Activated T-cell treated with anti-CD3 and anti-CD28 coated beads, Interleukin-2, amount 50 U/mL, for 1 hour (primary cell): ENCODE data around the gene NF1.

Experiments
- DNase-seq: peaks from one replicate; pipeline ENCODE4 v3.0.0-alpha.2; 2020

Gene NF1

DNA sequence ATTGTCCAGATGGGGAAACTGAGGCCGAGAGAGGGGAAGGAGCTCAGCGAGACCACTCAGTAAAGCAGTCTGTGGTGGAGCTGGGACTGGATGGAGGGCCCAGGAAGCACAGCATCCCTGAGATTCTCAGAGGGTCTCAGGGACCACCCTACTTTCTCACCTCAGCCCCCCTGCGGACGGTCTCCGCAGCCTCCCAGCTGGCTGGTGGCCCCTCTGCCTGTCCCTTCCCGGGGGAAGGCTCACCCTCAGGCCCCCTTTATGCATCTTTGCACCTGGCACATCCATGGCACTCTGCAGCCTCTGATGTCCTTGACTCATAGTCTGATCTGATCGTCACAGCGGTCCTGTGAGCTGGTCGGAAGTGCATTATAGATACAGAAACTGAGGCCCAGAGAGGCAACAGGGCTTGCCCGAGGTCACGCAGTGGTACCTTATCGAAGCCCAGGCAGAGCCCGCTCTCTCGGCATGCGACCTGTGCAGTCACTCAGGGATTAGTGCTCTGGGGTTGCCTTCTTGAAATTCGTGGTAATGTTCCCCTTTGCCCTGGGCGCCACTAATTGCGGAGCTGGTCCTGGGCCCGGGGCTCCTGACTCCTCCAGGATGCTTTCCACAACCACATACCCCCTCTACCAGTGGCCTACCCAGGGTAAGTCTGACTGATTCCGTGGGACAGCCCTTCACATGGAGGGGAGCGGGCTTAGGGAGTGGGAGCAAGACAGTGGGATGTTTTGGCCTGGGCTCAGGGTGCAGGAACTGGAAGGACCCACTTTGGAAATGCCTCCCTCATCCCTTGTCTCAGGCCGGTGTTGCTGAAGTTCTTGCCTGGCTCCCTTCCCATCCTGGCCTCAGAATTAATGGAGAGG lies 321.1 kb downstream of the NF1 start:
- no peak for DNase-seq

DNA sequence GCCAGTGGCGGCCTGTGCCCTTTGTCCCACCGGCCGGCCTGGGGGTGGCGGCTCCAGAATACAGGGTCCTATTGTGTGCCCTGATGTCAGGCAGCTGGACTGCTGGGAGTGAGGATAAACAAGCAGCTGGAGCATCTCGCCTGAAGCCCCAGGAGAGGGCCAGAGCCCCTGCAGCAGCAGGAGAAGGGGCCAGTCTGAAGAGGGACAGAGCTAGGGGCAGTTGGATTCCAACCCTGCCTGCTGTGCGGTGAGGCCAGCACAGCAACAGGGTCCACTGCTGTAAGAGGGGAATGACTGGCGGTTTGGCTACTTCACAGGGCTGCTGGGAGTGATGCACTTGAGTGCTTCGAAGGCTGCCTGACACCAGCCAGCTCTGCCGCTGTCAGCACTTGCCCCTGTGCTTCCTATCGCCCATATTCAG lies 321.7 kb downstream of the NF1 start:
- DNase-seq, result no peak

DNA sequence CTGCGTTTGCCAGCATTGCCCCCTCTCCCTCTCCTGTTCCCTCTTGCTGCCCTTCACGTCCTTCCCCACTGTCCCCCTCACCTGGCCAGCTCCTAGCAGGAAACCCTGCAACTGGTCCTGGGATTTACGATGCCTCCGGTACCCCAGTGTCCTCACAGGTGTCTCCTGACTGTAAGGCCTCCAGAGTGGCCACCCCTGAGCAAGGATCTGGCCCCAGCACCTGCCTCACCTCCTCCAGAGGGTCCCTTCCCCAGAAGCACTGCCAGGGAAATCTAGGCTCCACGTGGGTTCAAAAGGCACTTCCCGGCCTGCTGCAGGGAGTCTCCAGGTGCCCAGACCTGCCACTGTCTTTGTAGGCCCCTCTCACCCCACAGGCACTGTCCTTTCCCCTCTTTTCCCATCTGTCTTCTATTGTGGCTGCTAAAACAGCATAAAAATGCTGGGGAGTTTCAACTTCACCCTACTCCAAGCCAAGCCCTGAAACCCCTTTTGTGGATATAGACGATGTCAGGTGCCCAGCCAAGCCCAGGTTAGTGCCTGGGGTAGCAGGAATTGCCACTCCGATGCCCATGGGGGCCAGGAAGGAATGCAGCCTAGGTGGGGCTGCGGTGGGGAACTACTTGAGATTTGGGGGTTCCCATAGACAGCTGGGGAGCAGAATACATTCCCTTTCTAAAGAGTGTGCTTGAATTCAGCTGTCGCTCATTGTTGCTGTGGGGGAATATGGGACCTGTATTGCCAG lies 322.4 kb downstream of the NF1 start:
- no peak for DNase-seq

DNA sequence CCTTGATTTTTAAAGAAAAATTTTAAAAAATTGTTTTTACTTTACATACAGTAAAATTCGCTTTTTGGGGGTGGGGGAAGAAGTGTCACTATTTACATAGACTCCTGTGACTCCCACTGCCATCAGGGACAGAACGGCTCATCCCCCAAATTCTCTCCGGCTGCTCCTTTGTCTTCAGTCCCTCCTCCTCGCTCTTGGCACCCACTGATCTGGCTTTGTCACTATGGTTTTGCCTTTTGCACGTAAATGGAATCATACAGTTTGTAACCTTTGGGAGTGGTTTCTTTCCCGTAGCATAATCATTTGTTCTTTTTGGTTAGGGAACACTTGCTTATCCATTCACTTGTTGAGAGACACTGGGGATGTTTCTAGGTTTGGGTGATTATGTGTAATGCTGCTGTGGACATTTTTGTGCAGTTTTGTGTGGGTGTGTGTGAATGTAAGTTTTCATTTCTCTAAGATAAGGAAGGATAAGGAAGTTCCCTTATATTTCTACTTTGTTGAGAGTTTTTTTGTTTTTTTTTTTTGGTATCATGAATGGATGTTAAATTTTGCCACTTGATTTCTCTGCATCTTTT lies 324.1 kb downstream of the NF1 start:
- no peak for DNase-seq

DNA sequence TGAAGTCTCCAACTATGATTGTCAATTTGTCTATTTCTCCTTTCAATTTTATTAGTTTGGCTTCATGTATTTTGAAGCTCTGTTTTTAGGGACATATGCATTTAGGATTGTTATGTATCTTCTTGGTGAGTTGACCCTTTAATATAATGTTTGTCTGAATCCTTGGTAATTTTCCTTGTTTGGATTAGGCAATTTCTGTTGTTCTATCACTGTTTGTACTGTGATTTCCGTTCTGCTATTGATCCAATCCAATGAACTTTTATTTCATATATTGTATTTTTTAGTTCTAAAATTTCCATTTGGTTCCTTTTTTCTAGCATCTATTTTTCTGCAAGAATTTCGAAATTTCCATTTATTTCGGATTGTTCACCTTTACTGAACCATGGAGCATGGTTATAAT lies 327.7 kb downstream of the NF1 start:
- no peak for DNase-seq

DNA sequence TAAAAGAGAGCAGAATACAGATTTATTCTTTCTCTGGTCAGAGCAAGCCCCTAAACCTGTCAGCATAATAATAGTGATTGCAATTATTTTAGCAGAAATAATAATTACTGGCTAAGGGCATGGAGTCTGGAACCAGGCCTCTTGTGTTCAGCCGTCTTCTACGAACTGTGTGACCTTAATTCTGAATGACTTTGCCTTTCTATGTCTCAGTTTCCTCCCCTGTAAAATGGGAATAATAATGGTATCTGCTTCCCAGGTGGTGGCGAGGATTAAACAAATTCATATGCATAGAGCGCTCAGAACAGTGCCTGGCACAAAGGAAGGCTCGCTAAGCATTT lies 330.1 kb downstream of the NF1 start:
- DNase-seq, result no peak

DNA sequence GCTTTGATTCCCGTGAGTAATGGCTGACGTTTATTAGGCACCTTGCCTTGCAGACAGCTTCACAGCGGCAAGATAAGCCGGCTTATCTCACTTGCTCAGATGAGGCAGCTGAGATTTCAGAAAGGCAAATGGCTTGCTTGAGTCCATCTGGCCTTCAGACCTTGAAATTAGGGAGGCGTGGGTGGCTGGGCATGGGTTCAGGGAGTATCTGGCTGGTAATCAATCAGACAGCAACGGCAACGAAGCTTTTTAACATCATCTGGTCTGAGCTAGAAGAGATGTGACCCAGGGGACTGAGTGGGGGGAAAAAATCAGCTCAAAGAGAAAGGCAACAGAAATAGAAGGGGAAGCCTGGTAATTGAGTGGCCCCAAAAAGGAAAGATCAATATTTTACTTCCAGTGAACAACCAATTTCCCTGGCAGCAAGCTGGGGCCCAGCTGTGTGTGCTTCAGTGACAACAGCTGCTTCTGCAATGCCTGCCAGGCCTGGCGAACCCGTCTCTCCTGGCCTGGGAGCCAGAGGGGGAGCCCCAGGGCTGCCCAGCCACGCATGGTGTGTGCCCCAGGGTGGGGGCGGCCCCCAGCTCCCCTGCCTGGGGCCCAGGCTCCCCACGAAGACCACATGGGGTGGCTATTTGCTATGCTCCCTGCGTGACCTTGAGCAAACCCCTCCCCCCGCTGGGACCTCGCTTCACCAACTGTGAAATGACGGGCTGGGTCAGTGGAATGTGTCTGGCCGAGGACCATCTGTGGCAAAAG lies 330.7 kb downstream of the NF1 start:
- no peak for DNase-seq
